GM06990 (cell line): Measurements from ENCODE around the gene COQ8B.

Experiments
- DNase-seq: peaks from one replicate; pipeline ENCODE4 v3.0.0-alpha.2; 2011; ENCODE audit not compliant: insufficient read length; ENCODE audit errors: extremely low read depth
- H3K27me3 ChIP-seq: replicated peaks from 2 replicates; pipeline ENCODE4 v1.6.0; 2011; ENCODE audit warnings: low read length; ENCODE audit not compliant: control insufficient read depth, insufficient read depth
- H3K36me3 ChIP-seq: 2 replicates; pipeline ENCODE4 v1.5.1; 2011; ENCODE audit warnings: low read length; ENCODE audit not compliant: control insufficient read depth, insufficient read depth
- H3K4me3 ChIP-seq: replicated peaks from 2 replicates; pipeline ENCODE4 v1.5.1; 2011; ENCODE audit warnings: low read depth, mild to moderate bottlenecking, control low read depth, low read length
- TF ChIP-seq, protein P1 (sequence below): IDR thresholded peaks from 2 replicates; pipeline ENCODE4 v1.5.1; 2011; ENCODE audit warnings: low read length, control low read depth, mild to moderate bottlenecking, inconsistent platforms; ENCODE audit not compliant: insufficient read depth, poor library complexity, severe bottlenecking

COQ8B gene

GRCh38 chr19:40740747-40741146 is 24.1 kb upstream of the COQ8B start:
- H3K36me3 ChIP-seq = peaks cover 17% of the 10 kb centered on the region
- H3K27me3 ChIP-seq = no peaks in the 10 kb centered on the region
- H3K4me3 ChIP-seq = no peak overlapping the region
- TF ChIP-seq, protein P1, sequence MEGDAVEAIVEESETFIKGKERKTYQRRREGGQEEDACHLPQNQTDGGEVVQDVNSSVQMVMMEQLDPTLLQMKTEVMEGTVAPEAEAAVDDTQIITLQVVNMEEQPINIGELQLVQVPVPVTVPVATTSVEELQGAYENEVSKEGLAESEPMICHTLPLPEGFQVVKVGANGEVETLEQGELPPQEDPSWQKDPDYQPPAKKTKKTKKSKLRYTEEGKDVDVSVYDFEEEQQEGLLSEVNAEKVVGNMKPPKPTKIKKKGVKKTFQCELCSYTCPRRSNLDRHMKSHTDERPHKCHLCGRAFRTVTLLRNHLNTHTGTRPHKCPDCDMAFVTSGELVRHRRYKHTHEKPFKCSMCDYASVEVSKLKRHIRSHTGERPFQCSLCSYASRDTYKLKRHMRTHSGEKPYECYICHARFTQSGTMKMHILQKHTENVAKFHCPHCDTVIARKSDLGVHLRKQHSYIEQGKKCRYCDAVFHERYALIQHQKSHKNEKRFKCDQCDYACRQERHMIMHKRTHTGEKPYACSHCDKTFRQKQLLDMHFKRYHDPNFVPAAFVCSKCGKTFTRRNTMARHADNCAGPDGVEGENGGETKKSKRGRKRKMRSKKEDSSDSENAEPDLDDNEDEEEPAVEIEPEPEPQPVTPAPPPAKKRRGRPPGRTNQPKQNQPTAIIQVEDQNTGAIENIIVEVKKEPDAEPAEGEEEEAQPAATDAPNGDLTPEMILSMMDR = no peak
- no peak for DNase-seq

GRCh38 chr19:40739871-40740703 is 23.4 kb upstream of the COQ8B start:
- TF ChIP-seq, protein P1 = no peak
- Histone ChIP-seq H3K27me3 (no peaks in the 10 kb centered on the region), H3K36me3 (peaks cover 19% of the 10 kb centered on the region), H3K4me3 (no peak overlapping the region)
- DNase-seq = no peak

DNA sequence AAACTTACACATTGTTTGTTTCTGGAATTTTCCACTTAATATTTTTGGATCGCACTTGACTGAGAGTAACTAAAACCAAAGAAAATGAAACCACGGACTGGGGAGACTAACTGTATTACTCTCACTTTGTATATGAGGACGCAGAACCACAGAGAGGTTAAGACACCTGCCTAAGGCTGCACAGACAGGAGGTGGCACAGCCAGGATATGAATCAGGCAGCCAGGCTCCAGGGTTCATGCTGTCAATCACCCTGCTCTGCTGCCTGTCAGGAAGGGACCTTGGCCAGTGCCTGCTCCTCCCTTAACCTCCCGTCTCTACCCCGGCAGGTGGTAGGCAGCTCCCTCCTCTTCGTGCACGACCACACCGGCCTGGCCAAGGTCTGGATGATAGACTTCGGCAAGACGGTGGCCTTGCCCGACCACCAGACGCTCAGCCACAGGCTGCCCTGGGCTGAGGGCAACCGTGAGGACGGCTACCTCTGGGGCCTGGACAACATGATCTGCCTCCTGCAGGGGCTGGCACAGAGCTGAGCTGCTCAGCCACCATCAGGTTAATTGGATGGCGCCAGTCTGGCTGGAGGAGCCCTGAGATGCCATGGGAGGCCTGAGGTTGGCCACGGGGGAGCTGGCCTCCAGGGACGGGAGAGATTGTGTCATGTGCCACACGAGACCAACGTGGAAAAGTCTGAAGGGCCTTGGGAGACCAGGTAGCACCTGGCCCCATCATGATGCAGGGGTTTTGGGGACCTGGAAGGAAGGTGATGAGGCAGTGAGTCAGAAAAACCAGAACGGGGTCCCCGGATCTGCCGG is 22.5 kb upstream of the COQ8B start:
- no peak for DNase-seq
- no peak overlapping the region for H3K4me3 ChIP-seq
- H3K27me3 ChIP-seq = no peaks in the 10 kb centered on the region
- H3K36me3 ChIP-seq = peaks cover 20% of the 10 kb centered on the region
- TF ChIP-seq, protein P1 = no peak

- Histone ChIP-seq H3K4me3 (no peak overlapping the region), H3K36me3 (peaks cover 22% of the 10 kb centered on the region)
- TF ChIP-seq, protein P1 = no peak
These were observed 20.5 kb upstream of the COQ8B start for GRCh38 chr19:40737102-40737644.

GRCh38 chr19:40736661-40737060 is 20.0 kb upstream of the COQ8B start:
- DNase-seq = no peak
- peaks cover 22% of the 10 kb centered on the region for H3K36me3 ChIP-seq
- no peaks in the 10 kb centered on the region for H3K27me3 ChIP-seq
- no peak overlapping the region for H3K4me3 ChIP-seq
- TF ChIP-seq, protein P1 = no peak

More at GRCh38 chr19:40737102-40737644, 20.5 kb upstream of the COQ8B start:
- DNase-seq = no peak
- H3K27me3 ChIP-seq = no peaks in the 10 kb centered on the region
